ENCODE results near the gene COPS8. TPM values are rescaled to one million over a fixed set of nuclear protein-coding genes. Genes with fewer than 3 reads are reported as not detected.

Gene COPS8
- total and polyA plus RNA-seq, 2 of the 8 experiments (the other 6 are each of a cell fraction or from before 2014, with no cell fraction given), result 59.3 to 67.5 TPM

GRCh38 chr2:237109421-237109934 is 23.8 kb downstream of the COPS8 start (continued):
- no peak for TF ChIP-seq SIN3A (conservative IDR thresholded peaks at IDR 0.05 in 1 of 2, IDR thresholded peaks at IDR 0.05 in 1 of 2; ENCODE audit: low read depth in 1 of 2, low read length in 2 of 2)
- no peak for TF ChIP-seq CTCF (IDR thresholded peaks at IDR 0.05; ENCODE audit: control extremely low read depth in 1 of 3, insufficient read depth in 1 of 3, low read depth in 1 of 3, low read length in 3 of 3)
- TF ChIP-seq SP1 (IDR thresholded peaks at IDR 0.05; ENCODE audit: low read depth, low read length), result no peak
- no peak for TF ChIP-seq HDAC2 (IDR thresholded peaks at IDR 0.05; ENCODE audit: borderline replicate concordance in 1 of 2, low read depth in 2 of 2, low read length in 2 of 2)
- no peak for TF ChIP-seq POU5F1 (IDR thresholded peaks at IDR 0.05; ENCODE audit: low read depth, low read length)
- no peak for TF ChIP-seq E2F6 (IDR thresholded peaks at IDR 0.05)
- TF ChIP-seq RNF2 (IDR thresholded peaks at IDR 0.05; ENCODE audit: borderline replicate concordance, low read depth, low read length, missing control alignments, poor library complexity, severe bottlenecking), result no peak

All from H1 (cell line).